HG03565 (cell line): ENCODE measurements around the gene RXYLT1.
"Not testable (repeated sequence)": the region's sequence is repeated elsewhere in the genome, so short reads cannot be mapped to it uniquely, and the experiment has no call there.

ENCODE experiments used
- ATAC-seq: cut with Tn5 transposase; IDR thresholded peaks from one replicate; pipeline ENCODE4 v1.9.1; 2021; ENCODE audit warnings: mild to moderate bottlenecking, moderate library complexity; ENCODE audit not compliant: unreplicated experiment

Gene RXYLT1, protein sequence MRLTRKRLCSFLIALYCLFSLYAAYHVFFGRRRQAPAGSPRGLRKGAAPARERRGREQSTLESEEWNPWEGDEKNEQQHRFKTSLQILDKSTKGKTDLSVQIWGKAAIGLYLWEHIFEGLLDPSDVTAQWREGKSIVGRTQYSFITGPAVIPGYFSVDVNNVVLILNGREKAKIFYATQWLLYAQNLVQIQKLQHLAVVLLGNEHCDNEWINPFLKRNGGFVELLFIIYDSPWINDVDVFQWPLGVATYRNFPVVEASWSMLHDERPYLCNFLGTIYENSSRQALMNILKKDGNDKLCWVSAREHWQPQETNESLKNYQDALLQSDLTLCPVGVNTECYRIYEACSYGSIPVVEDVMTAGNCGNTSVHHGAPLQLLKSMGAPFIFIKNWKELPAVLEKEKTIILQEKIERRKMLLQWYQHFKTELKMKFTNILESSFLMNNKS

DNA sequence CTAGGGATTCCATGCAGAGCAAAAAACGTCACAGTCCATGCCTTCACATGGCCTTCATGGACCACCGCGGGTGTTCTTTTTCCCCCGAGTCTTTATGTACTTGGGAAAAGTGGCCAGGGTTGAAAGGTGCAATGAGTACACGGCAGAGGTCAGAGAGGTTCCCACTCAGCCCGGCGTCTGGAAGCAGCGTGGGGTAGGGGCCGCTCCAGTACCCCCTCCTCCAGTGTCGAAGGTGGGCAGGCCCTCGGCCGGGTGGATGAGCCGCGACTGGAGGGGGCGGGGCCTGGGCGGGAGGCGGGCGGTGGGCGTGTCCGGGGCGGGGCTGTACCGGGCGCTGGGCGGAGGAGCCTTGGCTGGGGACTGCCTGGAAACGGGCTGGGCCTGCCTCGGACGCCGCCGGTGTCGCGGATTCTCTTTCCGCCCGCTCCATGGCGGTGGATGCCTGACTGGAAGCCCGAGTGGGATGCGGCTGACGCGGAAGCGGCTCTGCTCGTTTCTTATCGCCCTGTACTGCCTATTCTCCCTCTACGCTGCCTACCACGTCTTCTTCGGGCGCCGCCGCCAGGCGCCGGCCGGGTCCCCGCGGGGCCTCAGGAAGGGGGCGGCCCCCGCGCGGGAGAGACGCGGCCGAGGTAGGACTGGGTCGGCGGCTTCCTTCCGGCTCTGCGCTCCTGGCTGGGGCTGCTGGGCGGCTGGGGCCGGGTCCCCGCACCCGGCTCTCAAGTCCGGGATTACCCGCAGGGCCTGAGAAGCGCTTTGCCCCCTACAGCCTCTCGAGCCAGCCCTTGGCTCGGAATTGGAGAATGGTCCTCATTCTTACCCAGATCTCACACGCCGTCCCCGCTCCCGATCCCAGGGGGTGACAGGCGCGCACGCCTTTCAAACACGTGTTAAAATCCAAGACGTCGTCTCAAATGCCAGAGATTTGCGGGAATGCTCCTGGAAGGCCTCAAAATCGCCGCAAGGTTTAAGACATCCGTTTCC is at the start of gene RXYLT1:
TSS of gene RXYLT1 (plus strand) at position 412 of the 984 bp plus-strand sequence. CDS start at position 464, 52 bp downstream.
- ATAC-seq, result peak; percentile 83

DNA sequence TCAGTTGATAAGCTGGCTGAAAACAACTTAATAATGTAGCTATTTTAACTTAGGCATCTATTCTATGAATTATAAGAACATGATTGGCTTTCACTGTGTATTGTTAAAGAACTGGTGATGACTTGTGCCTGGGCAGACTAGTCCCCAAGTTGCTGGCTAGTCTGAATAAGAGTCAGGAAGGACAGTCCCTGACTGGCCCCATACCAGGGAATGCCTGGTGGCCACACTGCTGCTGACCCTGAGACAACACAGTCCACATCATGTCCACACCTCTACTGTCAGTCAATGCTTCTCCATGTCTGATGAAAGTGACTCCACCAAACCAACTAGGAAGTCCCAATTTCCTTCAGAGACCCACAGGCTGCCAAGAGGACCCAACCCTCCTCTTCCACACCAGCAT is 46.9 kb upstream of the RXYLT1 start:
- not testable (repeated sequence) for ATAC-seq

DNA sequence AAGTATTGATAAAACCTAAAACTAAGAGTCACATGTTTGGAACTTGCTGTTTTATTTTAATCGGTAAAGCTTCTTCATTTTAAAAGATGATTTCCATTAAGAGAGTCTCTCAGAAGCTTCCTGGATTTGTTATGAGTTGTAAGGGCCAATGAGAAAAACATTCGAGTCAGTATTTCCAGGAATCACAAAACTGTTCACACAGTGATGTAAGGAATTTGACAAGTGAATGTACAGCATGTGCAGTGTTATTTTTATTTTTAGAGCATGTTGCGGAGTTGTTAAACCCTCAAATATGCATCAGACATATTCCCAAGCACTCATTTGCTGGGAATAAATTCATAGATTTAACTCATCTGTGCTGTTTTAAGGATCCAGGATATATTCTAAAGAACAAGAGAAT is 46.1 kb upstream of the RXYLT1 start:
- not testable (repeated sequence) for ATAC-seq

DNA sequence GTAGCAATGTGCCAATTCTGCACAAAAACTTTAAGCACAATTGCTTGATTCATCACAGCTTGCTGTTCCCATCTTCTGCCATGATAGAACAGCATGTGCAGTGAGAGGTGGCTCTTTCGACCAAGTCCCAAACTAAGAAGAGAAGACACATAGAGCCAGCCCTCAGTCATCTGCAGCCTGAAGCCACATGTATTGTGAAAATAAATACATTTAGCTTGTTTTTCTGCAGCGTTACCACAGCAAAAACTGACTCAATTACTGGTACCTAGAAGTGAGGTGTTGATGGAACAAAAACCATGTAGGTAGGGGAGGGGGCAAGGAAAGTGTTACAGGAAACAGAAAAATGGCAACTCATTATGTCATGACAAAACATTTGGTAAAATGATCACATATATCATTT is 39.2 kb upstream of the RXYLT1 start:
- not testable (repeated sequence) for ATAC-seq

DNA sequence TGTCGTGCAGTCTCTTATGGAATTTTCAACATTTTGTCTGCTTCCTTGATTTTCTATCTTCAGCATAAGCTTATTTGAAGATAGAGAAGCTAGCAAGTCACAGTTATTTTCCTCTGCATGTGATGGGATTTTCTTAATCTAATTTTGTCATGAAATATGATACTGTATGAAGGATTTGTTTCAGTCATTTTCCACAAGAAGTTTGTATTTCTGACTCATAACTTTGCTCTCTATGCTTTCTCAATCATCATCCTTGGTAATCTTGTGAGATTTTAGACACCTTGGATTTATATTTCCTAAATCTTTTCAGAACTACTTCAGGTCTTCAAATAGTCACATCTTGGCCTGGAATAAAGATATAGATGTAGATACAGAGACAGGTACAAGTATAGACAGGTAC is 38.3 kb upstream of the RXYLT1 start:
- ATAC-seq, result not testable (repeated sequence)

DNA sequence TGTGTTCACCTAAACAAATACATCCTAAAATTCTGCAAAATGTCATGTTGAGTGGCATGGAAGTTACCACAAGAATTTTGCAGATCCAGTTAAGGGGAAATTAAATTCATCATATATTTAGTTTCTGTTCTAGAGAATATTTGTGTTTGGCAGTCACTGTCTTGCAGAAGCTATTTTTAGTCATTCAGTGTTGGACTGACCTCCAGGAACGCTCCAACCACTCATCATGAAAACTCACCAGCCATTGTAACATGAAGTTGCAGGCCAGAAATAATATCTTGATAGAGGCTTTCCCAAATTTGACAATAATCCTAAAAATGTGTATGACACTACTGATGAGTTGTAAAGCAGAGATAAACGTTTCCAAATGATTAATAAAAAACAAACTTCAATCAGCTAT is 35.6 kb upstream of the RXYLT1 start:
- ATAC-seq, result not testable (repeated sequence)

DNA sequence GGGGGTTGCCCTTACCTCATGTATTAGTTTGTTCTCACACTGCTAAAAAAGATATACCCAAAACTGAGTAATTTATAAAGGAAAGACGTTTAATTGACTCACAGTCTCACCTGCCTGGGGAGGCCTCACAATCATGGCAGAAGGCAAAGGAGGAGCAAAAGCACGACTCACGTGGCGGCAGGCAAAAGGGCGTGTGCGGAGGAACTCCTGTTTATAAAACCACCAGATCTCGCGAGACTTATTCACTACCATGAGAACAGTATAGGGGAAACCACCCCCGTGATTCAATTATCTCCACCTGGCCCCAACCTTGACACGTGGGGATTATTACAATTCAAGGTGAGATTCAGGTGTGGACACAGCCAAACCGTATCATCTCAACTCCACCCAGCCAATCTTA is 33.2 kb upstream of the RXYLT1 start:
- not testable (repeated sequence) for ATAC-seq

DNA sequence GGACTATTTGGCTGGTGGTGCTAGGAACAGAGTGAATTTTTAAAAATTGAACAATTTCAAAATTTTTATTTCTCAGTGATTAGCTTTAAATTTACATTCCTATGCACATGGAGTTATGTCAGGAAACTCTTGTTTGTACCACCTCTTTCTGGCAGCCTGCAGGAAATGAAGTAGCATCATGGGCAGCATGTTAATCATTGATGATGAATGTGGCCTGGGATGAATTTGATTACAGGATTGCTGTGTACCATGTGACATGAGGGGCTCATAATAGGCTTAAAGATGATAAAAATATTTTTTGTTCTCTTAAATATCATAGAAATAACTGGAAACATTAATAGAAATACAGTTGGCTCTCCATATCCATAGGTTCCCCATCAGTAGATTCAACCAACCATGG is 32.6 kb upstream of the RXYLT1 start:
- ATAC-seq, result not testable (repeated sequence)

DNA sequence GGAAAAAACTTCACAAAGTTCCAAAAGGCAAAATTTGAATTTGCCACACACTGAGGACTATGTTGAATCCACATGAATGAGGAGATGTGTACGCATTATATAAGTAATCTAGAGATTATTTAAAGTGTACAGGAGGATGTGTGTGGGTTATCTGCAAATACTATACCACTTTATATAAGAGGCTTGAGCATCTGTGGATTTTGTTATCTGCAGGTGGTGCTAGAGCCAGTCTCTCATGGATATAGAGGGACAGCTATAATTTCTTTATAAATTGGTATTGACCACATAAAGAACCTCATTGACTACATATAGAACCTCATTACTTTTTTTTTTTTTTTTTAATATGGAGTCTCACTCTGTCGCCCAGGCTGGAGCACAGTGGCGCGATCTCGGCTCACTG is 32.2 kb upstream of the RXYLT1 start:
- ATAC-seq, result no peak

DNA sequence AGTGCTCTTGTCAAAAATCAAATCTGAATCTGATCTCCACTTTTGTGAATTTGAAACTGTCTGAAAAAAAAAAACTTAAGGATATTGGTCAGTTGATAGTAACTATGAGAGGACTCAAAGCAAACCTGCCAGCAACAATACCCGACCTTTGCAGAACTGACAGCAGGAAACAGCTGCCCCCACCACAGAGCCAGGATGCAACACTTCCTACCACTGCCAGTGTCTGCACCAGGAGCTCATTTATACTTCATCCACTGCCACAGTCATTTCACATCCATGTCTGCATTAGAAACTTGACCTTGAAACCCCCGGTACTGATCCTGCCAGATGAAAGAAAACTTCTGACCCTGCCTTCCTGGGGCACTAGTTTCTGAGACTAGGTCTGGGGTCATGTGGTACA is 27.4 kb upstream of the RXYLT1 start:
- no peak for ATAC-seq

DNA sequence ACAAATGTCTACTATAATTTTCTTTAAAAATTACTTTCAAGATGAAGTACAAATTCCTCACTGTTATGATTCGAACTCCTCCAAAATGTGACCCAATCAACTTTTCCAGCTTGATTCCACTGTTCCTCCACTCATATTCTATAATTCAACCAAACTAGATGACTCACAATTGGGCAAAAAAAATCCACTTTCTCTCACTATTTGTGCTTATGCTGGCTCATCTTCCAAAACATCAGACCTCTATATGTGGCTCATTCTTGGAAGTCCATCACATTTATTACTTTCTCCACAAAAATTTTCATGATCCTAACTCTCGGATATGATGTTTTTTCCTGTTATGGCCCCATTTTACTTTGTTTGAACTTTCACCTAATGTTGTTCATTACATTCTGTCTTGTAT is 26.9 kb upstream of the RXYLT1 start:
- ATAC-seq, result no peak

DNA sequence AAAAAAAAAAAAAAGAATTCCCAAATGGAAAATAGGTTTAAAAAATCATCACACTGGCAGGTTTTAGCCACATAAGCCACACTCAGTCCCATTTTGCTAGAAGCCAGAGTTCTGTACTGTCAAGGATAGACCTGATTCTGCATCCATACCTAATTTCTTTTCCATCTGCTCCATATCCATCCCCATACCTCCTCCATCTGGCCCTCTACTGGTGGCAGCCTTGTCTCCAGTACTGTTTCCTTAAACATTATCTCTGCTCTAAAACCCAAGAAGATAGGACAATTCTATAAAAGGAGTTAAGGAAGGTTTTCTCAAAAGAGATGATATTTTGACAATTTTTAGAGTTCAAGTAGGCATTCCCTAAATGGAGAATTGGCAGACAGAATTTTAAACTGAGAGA is 26.0 kb upstream of the RXYLT1 start:
- ATAC-seq, result no peak

DNA sequence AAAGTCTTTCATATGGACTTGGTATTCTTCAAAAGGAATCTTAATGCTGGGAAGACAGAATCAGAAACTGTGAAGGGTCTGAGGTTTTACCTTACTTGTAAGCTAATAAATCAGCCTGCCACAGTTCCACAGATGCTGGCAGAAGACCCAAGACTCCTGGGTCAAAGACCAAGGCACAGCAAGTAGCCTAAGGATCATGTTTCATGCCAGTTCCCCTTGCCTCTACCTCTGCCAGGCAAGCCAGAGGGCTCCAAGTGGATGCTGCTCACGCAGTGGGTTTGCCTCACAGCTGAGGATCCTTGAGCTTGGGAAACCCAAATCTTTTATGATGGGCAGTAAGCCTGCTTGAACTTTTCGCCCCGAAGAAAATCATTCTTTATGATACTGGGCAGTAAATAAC is 15.2 kb upstream of the RXYLT1 start:
- no peak for ATAC-seq

DNA sequence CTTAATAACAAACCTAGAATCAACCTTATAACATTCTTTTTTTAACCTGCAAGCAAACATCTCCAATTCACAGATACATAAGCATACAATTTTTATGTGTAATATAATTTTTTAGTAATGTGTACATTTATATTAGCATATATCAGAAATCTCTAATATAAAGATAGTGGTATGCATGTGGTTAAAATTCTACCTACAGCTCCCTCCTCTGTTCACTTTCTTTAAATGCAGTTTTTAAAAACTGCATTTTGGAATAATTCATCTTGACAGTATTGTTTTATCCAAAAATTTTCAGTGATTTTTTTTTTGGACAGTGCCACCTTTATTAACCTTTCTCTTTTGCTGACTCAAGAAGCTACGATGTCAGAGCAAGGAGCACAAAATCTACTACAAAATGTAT is 13.2 kb upstream of the RXYLT1 start:
- no peak for ATAC-seq

DNA sequence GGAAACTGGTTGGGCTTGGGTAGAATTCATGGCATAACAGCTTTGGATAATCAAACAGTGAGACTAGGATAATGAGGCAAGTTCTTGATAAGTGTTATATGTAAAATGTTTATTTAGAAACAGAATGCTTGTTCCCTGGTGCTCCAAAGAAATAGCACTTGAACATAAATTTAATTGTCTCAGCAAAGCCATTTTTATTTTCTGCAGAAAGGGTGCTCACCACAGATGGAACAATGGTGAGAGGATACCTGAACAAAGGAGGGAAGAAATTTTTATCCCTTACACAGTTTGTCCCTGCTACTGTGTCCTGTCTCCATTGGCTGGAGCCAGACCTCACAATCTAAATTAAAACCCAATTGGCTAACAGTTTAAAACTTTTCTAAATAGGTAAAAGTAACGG is 9.3 kb upstream of the RXYLT1 start:
- no peak for ATAC-seq

DNA sequence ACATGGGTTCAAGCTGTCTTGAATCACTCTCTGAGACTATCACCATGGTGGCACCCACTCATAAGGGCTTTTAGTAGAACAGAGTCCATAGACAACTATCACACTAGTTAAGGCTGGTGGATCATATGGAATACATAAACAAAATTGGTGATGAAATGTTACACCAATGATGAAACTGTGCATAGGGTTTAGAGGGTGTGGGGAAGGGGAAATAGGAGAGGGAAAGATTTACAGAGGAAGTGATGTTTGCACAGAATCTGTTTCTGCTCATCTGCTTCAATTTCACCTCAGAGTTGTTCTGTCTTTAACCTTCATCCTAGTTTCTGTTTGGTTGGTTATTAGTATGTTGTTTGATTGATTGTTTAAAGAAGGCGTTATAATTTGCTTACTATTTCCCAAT is 2.4 kb upstream of the RXYLT1 start:
- ATAC-seq, result no peak

DNA sequence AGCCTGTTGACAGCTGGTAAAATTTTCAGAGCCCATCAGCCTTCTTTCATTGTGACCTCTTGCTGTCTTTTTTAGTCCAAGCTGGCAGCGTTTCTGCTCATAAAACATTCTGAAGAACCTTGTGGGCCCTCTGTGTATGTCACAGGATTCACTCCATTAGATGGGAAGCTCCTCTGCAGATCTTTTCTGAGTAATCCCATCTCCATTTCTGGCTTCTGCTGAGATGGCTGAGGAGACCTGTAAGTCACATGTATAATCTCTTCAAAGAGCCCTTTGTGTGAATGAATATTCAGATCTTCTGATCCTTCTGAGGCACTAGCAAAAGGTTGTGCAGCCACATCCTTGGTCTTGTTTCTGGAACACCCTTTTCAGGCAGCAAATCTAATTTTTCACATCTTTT is 2.8 kb downstream of the RXYLT1 start:
- no peak for ATAC-seq

DNA sequence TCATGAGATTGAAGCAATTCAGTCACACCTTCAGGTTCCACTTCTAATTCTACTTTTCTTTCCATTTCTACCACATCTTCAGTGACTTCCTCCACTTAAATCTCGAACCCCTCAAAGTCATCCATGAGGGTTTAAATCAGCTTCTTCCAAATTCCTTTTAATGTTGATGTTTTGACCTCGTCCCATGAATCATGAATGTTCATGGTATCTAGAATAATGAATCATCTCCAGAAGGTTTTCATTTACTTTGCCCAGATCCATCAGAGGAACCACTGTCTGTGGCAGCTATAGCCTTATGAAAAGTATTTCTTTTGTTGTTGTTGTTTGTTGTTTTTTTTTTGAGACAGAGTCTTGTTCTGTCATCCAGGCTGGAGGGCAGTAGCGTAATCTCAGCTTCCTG is 7.6 kb downstream of the RXYLT1 start:
- no peak for ATAC-seq

DNA sequence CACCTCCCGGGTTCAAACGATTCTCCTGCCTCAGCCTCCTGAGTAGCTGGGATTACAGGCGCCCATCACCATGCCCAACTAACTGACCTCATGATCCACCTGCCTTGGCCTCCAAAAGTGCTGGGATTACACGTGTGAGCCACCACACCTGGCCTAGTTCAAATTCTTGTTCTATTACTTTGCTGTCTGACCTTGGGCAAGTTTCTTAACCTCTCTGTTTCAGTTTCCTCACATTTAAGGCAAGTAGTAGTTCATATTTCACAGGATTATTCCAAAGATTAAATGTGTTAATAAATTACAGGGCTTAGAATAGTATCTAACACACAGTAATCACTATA is 10.9 kb downstream of the RXYLT1 start:
- no peak for ATAC-seq

DNA sequence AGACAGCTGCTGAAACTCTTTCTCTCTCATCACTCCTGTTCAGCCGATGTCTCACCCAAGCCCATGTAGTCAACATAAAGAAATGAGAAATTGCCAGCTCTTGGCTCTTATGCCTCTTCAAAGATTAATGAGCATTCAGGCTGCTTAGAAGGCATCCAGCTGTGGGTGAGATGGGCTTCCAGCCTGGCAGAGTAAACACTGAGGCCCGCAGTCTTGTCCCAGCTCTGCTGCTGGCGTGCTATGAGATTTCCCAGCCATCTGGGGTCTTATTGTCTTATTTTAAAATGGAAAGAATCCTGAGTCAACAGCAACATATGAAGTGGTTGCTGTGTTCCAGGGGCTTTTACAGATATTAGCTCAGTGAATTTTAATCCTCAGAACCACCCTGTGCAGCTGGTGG is 12.6 kb downstream of the RXYLT1 start:
- ATAC-seq, result no peak

DNA sequence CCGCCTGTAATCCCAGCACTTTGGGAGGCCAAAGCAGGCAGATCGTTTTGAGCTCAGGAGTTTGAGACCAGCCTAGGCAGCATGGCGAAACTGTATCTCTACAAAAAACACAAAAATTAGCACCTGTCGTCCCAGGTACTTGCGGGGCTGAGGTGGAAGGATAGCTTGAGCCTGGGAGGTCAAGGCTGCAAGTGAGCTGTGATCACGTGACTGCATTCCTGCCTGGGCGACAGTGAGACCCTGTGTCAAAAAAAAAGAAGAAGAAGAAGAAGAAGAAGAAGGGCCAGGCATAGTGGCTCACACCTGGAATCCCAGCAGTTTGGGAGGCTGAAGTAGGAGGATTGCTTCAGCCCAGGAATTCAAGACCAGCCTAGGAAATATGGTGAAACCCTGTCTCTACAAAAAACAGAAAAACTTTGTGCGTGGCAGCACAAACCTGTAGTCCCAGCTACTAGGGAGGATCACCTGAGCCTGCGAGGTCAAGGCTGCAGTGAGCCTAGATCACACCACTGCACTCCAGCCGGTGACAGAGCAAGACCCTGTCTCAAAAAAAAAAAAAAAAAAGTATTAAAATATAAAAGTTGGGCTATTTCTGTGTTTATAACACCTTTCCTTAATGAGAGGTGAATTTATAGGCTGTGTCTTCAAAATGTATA is 15.5 kb downstream of the RXYLT1 start:
- no peak for ATAC-seq
